Measurements from ENCODE around the gene DYNC1H1. TPM values are rescaled to one million over a fixed set of nuclear protein-coding genes. Genes with fewer than 3 reads are reported as not detected.

DYNC1H1 gene
- total RNA-seq, 1 donor from 2014 or later: 236 TPM

DNA sequence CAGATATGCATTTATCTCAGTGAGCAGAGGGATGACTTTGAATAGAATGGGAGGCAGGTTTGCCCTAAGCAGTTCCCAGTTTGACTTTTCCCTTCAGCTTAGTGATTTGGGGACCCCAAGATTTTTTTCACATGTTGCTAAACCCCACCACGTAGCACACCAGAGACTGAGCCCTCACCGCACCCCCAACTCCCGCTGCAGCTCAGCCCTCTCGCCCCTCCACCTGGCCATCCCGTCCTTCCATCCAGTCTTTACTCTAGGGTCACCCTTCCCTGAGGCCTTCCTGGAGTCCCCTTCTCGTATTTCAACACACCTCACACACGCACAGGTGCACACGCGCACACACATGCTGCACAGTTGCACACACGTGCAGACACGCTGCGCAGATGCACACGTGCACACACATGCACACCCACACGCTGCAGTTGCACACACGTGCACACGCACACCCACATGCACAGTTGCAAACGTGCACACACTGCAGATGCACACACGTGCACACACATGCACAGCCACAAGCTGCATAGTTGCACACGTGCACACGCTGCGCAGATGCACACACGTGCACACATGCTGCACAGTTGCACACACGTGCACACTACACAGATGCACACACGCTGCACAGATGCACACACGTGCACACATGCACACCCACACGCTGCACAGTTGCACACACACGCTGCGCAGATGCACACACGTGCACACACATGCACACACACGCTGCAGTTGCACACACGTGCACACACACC lies 92.5 kb downstream of the DYNC1H1 start:
- no peak for ATAC-seq (ENCODE audit: low read depth)
- ChIA-PET CTCF (no interaction called here), POLR2A (interaction anchor here (0.5 kb wide), 1 partner anchor 32 kb away, joined by 3 read pairs; no protein-coding TSS in a partner anchor)
- intact Hi-C loops (cut with micrococcal nuclease): no loop called here
- no peaks in the 10 kb centered on the region for H3K9me3 Mint-ChIP-seq
- H3K4me1 Mint-ChIP-seq: peaks cover 4% of the 10 kb centered on the region
- no peak for DNase-seq
- no peaks in the 10 kb centered on the region for H3K27me3 Mint-ChIP-seq
- H3K36me3 Mint-ChIP-seq (ENCODE audit: low read depth): peaks cover 18% of the 10 kb centered on the region
- no peak overlapping the region for H3K4me3 Mint-ChIP-seq
- no peak overlapping the region for H3K27ac Mint-ChIP-seq
- TF ChIP-seq, protein P1, sequence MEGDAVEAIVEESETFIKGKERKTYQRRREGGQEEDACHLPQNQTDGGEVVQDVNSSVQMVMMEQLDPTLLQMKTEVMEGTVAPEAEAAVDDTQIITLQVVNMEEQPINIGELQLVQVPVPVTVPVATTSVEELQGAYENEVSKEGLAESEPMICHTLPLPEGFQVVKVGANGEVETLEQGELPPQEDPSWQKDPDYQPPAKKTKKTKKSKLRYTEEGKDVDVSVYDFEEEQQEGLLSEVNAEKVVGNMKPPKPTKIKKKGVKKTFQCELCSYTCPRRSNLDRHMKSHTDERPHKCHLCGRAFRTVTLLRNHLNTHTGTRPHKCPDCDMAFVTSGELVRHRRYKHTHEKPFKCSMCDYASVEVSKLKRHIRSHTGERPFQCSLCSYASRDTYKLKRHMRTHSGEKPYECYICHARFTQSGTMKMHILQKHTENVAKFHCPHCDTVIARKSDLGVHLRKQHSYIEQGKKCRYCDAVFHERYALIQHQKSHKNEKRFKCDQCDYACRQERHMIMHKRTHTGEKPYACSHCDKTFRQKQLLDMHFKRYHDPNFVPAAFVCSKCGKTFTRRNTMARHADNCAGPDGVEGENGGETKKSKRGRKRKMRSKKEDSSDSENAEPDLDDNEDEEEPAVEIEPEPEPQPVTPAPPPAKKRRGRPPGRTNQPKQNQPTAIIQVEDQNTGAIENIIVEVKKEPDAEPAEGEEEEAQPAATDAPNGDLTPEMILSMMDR (IDR thresholded peaks at IDR 0.05): no peak

DNA sequence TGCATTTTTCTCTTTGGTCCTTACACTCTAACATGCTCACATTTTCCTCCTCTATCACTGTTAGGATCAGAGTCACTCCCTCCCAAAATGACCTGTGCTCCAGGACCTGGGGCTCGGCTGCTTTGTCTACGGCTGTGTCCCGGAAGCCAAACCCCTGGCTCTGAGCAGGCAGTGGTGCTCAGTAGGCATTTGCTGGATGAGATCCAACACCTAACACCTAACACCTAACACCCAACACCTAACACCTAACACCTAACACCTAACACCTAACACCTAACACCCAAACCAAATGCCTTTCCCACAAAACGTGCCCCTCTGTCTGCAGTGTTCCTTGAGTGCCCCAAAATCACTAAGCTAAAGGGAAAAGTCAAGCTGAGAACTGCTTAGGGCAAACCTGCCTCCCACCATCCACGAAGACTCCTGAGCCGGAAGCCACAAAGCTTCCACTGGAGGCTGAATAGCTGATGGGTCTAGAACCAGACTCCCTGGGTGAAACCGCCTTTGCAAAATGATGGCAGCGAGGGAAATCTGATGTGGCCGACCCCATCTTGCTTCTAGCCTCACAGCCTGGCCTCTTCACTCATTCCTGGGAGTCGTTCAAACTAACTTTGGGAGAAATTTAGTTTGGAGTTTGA lies 93.2 kb downstream of the DYNC1H1 start:
- H3K9me3 Mint-ChIP-seq: no peaks in the 10 kb centered on the region
- ATAC-seq (ENCODE audit: low read depth) (no peak), DNase-seq (no peak)
- CTCF ChIA-PET: no interaction called here
- H3K36me3 Mint-ChIP-seq (ENCODE audit: low read depth): peaks cover 10% of the 10 kb centered on the region
- H3K4me1 Mint-ChIP-seq: peaks cover 4% of the 10 kb centered on the region
- POLR2A ChIA-PET: no interaction called here
- H3K4me3 Mint-ChIP-seq: no peak overlapping the region
- TF ChIP-seq, protein P1 (IDR thresholded peaks at IDR 0.05): no peak
- no peaks in the 10 kb centered on the region for H3K27me3 Mint-ChIP-seq
- H3K27ac Mint-ChIP-seq: no peak overlapping the region
- intact Hi-C loops (cut with micrococcal nuclease): no loop called here

DNA sequence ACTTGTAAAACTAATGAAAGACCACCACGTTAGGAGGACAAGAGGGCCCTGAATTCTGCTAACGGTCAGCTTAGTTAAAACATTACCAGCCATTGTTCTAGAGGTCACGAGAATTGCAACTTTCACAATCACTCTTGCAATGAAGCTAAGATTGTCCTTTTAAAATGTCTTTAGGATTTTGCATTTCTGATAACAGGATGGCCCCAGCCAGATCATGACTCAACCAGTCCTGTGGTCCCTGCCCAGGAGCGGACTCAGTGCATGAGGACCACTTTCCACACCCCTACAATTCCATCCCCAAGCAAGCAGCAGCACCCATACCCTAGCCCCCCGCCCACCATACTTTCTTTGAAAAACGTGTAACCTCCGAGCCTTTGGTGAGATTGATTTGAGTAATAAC lies 93.8 kb downstream of the DYNC1H1 start:
- no peaks in the 10 kb centered on the region for H3K27me3 Mint-ChIP-seq
- ChIA-PET POLR2A (no interaction called here), CTCF (no interaction called here)
- H3K27ac Mint-ChIP-seq: no peak overlapping the region
- ATAC-seq (ENCODE audit: low read depth) (no peak), DNase-seq (no peak)
- peaks cover 8% of the 10 kb centered on the region for H3K36me3 Mint-ChIP-seq (ENCODE audit: low read depth)
- H3K4me1 Mint-ChIP-seq: peaks cover 5% of the 10 kb centered on the region
- intact Hi-C loops (cut with micrococcal nuclease): no loop called here
- no peaks in the 10 kb centered on the region for H3K9me3 Mint-ChIP-seq
- TF ChIP-seq, protein P1 (IDR thresholded peaks at IDR 0.05): no peak
- H3K4me3 Mint-ChIP-seq: no peak overlapping the region

DNA sequence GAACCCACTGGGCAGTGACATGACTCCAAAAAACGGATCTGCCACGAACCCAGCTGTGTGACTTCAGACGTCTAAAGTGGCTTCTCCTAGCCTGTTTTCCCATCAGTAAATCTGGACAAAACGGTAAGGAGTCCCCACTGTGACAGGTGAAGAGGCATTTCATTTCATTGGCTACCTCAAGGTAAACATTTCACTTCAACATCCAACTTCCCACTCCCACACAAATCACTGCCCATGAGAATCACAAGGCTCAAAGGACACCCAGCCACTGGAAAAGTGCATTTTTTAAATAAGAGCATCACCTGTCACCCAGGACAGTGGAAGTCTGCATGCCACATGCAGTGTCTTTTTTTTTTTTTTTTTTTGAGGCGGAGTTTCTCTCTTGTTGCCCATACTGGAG lies 94.6 kb downstream of the DYNC1H1 start:
- H3K36me3 Mint-ChIP-seq (ENCODE audit: low read depth): peaks cover 5% of the 10 kb centered on the region
- H3K27ac Mint-ChIP-seq: no peak overlapping the region
- H3K4me3 Mint-ChIP-seq: no peak overlapping the region
- ChIA-PET CTCF (no interaction called here), POLR2A (no interaction called here)
- H3K4me1 Mint-ChIP-seq: peaks cover 5% of the 10 kb centered on the region
- TF ChIP-seq, protein P1 (IDR thresholded peaks at IDR 0.05): no peak
- H3K9me3 Mint-ChIP-seq: no peaks in the 10 kb centered on the region
- ATAC-seq (ENCODE audit: low read depth) (no peak), DNase-seq (no peak)
- intact Hi-C loops (cut with micrococcal nuclease): no loop called here
- no peaks in the 10 kb centered on the region for H3K27me3 Mint-ChIP-seq

DNA sequence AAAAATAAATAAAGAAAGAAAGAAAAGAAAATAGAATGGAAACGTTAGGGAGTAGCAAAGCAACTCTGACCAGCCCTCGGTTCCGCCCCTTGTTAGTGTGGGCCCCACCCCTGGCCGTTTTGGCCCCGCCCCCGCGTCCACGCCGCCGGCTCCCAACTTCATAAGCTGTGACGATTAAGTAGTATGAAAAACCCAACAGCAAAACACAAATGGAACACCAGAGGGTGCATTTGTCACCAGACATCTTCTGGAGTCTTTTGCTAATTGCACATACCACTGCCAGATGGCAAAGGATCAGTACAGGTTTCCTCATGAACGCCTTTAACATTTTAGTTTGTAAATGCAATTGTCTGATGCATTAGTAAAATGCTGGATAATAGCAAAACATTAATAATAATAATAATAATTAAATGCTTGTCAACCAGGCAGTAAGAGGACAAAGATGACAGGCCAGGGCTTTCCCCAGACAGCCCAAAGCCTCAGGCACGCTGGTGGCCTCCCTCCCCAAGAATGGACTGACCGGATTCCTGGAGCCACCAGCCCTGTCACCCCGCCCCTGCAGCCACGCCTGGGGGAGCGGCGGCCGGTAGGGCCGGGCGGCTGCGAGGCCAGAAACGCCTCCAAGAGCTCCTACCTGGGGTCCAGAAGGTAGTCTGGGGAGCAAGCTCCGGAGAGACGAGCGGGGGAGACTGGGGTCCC lies 98.9 kb downstream of the DYNC1H1 start:
- CTCF ChIA-PET: interaction anchor here (0.8 to 3.1 kb wide), 5 partner anchors 25 to 356 kb away, joined by 3 to 18 read pairs (median 3); no protein-coding TSS in a partner anchor
- DNase-seq: peak; percentile 46
- Mint-ChIP-seq H3K36me3 (ENCODE audit: low read depth) (no peaks in the 10 kb centered on the region), H3K27me3 (no peaks in the 10 kb centered on the region), H3K27ac (no peak overlapping the region), H3K9me3 (no peaks in the 10 kb centered on the region), H3K4me3 (no peak overlapping the region), H3K4me1 (peaks cover 5% of the 10 kb centered on the region)
- TF ChIP-seq, protein P1 (IDR thresholded peaks at IDR 0.05): no peak
- peak; percentile 97 for ATAC-seq (ENCODE audit: low read depth)
- intact Hi-C loops (cut with micrococcal nuclease): loop anchor here (1.0 kb wide), 2 partner anchors 33 to 251 kb away; no protein-coding TSS in a partner anchor
- POLR2A ChIA-PET: interaction anchor here (0.6 kb wide), 1 partner anchor 759 kb away, joined by 3 read pairs; no protein-coding TSS in a partner anchor

All from activated B cell treated with CpG ODN at 0.5 μM for 24 hours (primary cell).